Measurements from ENCODE around the gene SNTB2.
"Not testable (repeated sequence)": the region's sequence is repeated elsewhere in the genome, so short reads cannot be mapped to it uniquely, and the experiment has no call there.

SNTB2 gene

GRCh38 chr16:69237296-69237695, 50.3 kb downstream of the SNTB2 start:
- Histone ChIP-seq H3K9me3 (ENCODE audit: control insufficient read depth, low read length) (no peaks in the 10 kb centered on the region), H3K9ac (ENCODE audit: low read length) (no peak overlapping the region), H3K36me3 (ENCODE audit: control insufficient read depth, insufficient read depth, low read length, severe bottlenecking) (no peaks in the 10 kb centered on the region), H3K4me1 (ENCODE audit: control insufficient read depth, insufficient read depth, low read length) (peaks cover 18% of the 10 kb centered on the region), H3K4me3 (ENCODE audit: low read length) (no peak overlapping the region), H3K27me3 (replicated peaks; ENCODE audit: control insufficient read depth, insufficient read depth, low read length) (no peaks in the 10 kb centered on the region)
- DNase-seq (ENCODE audit: low read depth): no peak

GRCh38 chr16:69239851-69240250, 52.9 kb downstream of the SNTB2 start:
- H3K9me3 ChIP-seq (ENCODE audit: control insufficient read depth, low read length): no peaks in the 10 kb centered on the region
- H3K4me1 ChIP-seq (ENCODE audit: control insufficient read depth, insufficient read depth, low read length): peaks cover 38% of the 10 kb centered on the region
- H3K36me3 ChIP-seq (ENCODE audit: control insufficient read depth, insufficient read depth, low read length, severe bottlenecking): no peaks in the 10 kb centered on the region
- no peaks in the 10 kb centered on the region for H3K27me3 ChIP-seq (replicated peaks; ENCODE audit: control insufficient read depth, insufficient read depth, low read length)
- no peak overlapping the region for H3K9ac ChIP-seq (ENCODE audit: low read length)
- no peak for DNase-seq (ENCODE audit: low read depth)
- no peak overlapping the region for H3K4me3 ChIP-seq (ENCODE audit: low read length)

GRCh38 chr16:69240331-69240730, 53.4 kb downstream of the SNTB2 start:
- Histone ChIP-seq H3K36me3 (ENCODE audit: control insufficient read depth, insufficient read depth, low read length, severe bottlenecking) (no peaks in the 10 kb centered on the region), H3K9me3 (ENCODE audit: control insufficient read depth, low read length) (no peaks in the 10 kb centered on the region), H3K27me3 (replicated peaks; ENCODE audit: control insufficient read depth, insufficient read depth, low read length) (no peaks in the 10 kb centered on the region), H3K4me1 (ENCODE audit: control insufficient read depth, insufficient read depth, low read length) (peaks cover 39% of the 10 kb centered on the region), H3K4me3 (ENCODE audit: low read length) (peak overlapping the region; percentile 62), H3K9ac (ENCODE audit: low read length) (no peak overlapping the region)
- no peak for DNase-seq (ENCODE audit: low read depth)

GRCh38 chr16:69241926-69242325, 55.0 kb downstream of the SNTB2 start:
- H3K27me3 ChIP-seq (replicated peaks; ENCODE audit: control insufficient read depth, insufficient read depth, low read length): no peaks in the 10 kb centered on the region
- no peak overlapping the region for H3K4me3 ChIP-seq (ENCODE audit: low read length)
- H3K36me3 ChIP-seq (ENCODE audit: control insufficient read depth, insufficient read depth, low read length, severe bottlenecking): peaks cover 7% of the 10 kb centered on the region
- no peaks in the 10 kb centered on the region for H3K9me3 ChIP-seq (ENCODE audit: control insufficient read depth, low read length)
- no peak overlapping the region for H3K9ac ChIP-seq (ENCODE audit: low read length)
- DNase-seq (ENCODE audit: low read depth): no peak
- peaks cover 39% of the 10 kb centered on the region for H3K4me1 ChIP-seq (ENCODE audit: control insufficient read depth, insufficient read depth, low read length)

GRCh38 chr16:69243479-69243878, 56.5 kb downstream of the SNTB2 start:
- Histone ChIP-seq H3K4me3 (ENCODE audit: low read length) (no peak overlapping the region), H3K4me1 (ENCODE audit: control insufficient read depth, insufficient read depth, low read length) (peaks cover 35% of the 10 kb centered on the region), H3K36me3 (ENCODE audit: control insufficient read depth, insufficient read depth, low read length, severe bottlenecking) (peaks cover 22% of the 10 kb centered on the region), H3K9me3 (ENCODE audit: control insufficient read depth, low read length) (no peaks in the 10 kb centered on the region), H3K9ac (ENCODE audit: low read length) (no peak overlapping the region), H3K27me3 (replicated peaks; ENCODE audit: control insufficient read depth, insufficient read depth, low read length) (no peaks in the 10 kb centered on the region)
- peak; percentile 87 for DNase-seq (ENCODE audit: low read depth)

- DNase-seq (ENCODE audit: low read depth): no peak
- no peaks in the 10 kb centered on the region for H3K27me3 ChIP-seq (replicated peaks; ENCODE audit: control insufficient read depth, insufficient read depth, low read length)
- peaks cover 35% of the 10 kb centered on the region for H3K4me1 ChIP-seq (ENCODE audit: control insufficient read depth, insufficient read depth, low read length)
These were observed 57.4 kb downstream of the SNTB2 start for GRCh38 chr16:69244336-69244735.

GRCh38 chr16:69250081-69250480, 63.1 kb downstream of the SNTB2 start:
- H3K27me3 ChIP-seq (replicated peaks; ENCODE audit: control insufficient read depth, insufficient read depth, low read length): no peaks in the 10 kb centered on the region
- H3K36me3 ChIP-seq (ENCODE audit: control insufficient read depth, insufficient read depth, low read length, severe bottlenecking): peaks cover 31% of the 10 kb centered on the region
- DNase-seq (ENCODE audit: low read depth): peak; percentile 27
- H3K9ac ChIP-seq (ENCODE audit: low read length): no peak overlapping the region
- H3K4me3 ChIP-seq (ENCODE audit: low read length): no peak overlapping the region
- H3K4me1 ChIP-seq (ENCODE audit: control insufficient read depth, insufficient read depth, low read length): peaks cover 16% of the 10 kb centered on the region
- no peaks in the 10 kb centered on the region for H3K9me3 ChIP-seq (ENCODE audit: control insufficient read depth, low read length)

More at GRCh38 chr16:69244336-69244735, 57.4 kb downstream of the SNTB2 start:
- Histone ChIP-seq H3K4me3 (ENCODE audit: low read length) (no peak overlapping the region), H3K36me3 (ENCODE audit: control insufficient read depth, insufficient read depth, low read length, severe bottlenecking) (peaks cover 24% of the 10 kb centered on the region), H3K9ac (ENCODE audit: low read length) (no peak overlapping the region), H3K9me3 (ENCODE audit: control insufficient read depth, low read length) (no peaks in the 10 kb centered on the region)

GRCh38 chr16:69253870-69254341, 66.9 kb downstream of the SNTB2 start:
- peak; percentile 66 for DNase-seq (ENCODE audit: low read depth)
- H3K27me3 ChIP-seq (replicated peaks; ENCODE audit: control insufficient read depth, insufficient read depth, low read length): no peaks in the 10 kb centered on the region
- peaks cover 7% of the 10 kb centered on the region for H3K36me3 ChIP-seq (ENCODE audit: control insufficient read depth, insufficient read depth, low read length, severe bottlenecking)

GRCh38 chr16:69259428-69259764, 72.4 kb downstream of the SNTB2 start:
- not testable (repeated sequence) for H3K9ac ChIP-seq (ENCODE audit: low read length); H3K9me3 ChIP-seq (ENCODE audit: control insufficient read depth, low read length); H3K27me3 ChIP-seq (replicated peaks; ENCODE audit: control insufficient read depth, insufficient read depth, low read length); H3K4me3 ChIP-seq (ENCODE audit: low read length); DNase-seq (ENCODE audit: low read depth)
- Histone ChIP-seq H3K4me1 (ENCODE audit: control insufficient read depth, insufficient read depth, low read length) (peaks cover 14% of the 10 kb centered on the region), H3K36me3 (ENCODE audit: control insufficient read depth, insufficient read depth, low read length, severe bottlenecking) (peaks cover 18% of the 10 kb centered on the region)

More at GRCh38 chr16:69253870-69254341, 66.9 kb downstream of the SNTB2 start:
- Histone ChIP-seq H3K9me3 (ENCODE audit: control insufficient read depth, low read length) (no peaks in the 10 kb centered on the region), H3K4me1 (ENCODE audit: control insufficient read depth, insufficient read depth, low read length) (peaks cover 24% of the 10 kb centered on the region), H3K4me3 (ENCODE audit: low read length) (peak overlapping the region; percentile 38), H3K9ac (ENCODE audit: low read length) (peak overlapping the region; percentile 41)

- no peak for DNase-seq (ENCODE audit: low read depth)
- Histone ChIP-seq H3K9ac (ENCODE audit: low read length) (no peak overlapping the region), H3K9me3 (ENCODE audit: control insufficient read depth, low read length) (no peaks in the 10 kb centered on the region), H3K4me1 (ENCODE audit: control insufficient read depth, insufficient read depth, low read length) (peaks cover 10% of the 10 kb centered on the region), H3K36me3 (ENCODE audit: control insufficient read depth, insufficient read depth, low read length, severe bottlenecking) (peaks cover 19% of the 10 kb centered on the region), H3K4me3 (ENCODE audit: low read length) (no peak overlapping the region), H3K27me3 (replicated peaks; ENCODE audit: control insufficient read depth, insufficient read depth, low read length) (no peaks in the 10 kb centered on the region)
These were observed 73.1 kb downstream of the SNTB2 start for GRCh38 chr16:69260019-69260418.

GRCh38 chr16:69260506-69260905, 73.5 kb downstream of the SNTB2 start:
- DNase-seq (ENCODE audit: low read depth): no peak

GRCh38 chr16:69266334-69267063, 79.5 kb downstream of the SNTB2 start:
- Histone ChIP-seq H3K36me3 (ENCODE audit: control insufficient read depth, insufficient read depth, low read length, severe bottlenecking) (peaks cover 11% of the 10 kb centered on the region), H3K9ac (ENCODE audit: low read length) (no peak overlapping the region), H3K4me3 (ENCODE audit: low read length) (no peak overlapping the region), H3K27me3 (replicated peaks; ENCODE audit: control insufficient read depth, insufficient read depth, low read length) (no peaks in the 10 kb centered on the region), H3K9me3 (ENCODE audit: control insufficient read depth, low read length) (no peaks in the 10 kb centered on the region), H3K4me1 (ENCODE audit: control insufficient read depth, insufficient read depth, low read length) (peaks cover 17% of the 10 kb centered on the region)
- DNase-seq (ENCODE audit: low read depth): no peak

More at GRCh38 chr16:69260506-69260905, 73.5 kb downstream of the SNTB2 start:
- no peaks in the 10 kb centered on the region for H3K9me3 ChIP-seq (ENCODE audit: control insufficient read depth, low read length)
- peaks cover 10% of the 10 kb centered on the region for H3K4me1 ChIP-seq (ENCODE audit: control insufficient read depth, insufficient read depth, low read length)
- H3K36me3 ChIP-seq (ENCODE audit: control insufficient read depth, insufficient read depth, low read length, severe bottlenecking): peaks cover 19% of the 10 kb centered on the region
- H3K9ac ChIP-seq (ENCODE audit: low read length): no peak overlapping the region
- H3K27me3 ChIP-seq (replicated peaks; ENCODE audit: control insufficient read depth, insufficient read depth, low read length): no peaks in the 10 kb centered on the region
- H3K4me3 ChIP-seq (ENCODE audit: low read length): no peak overlapping the region
